ENCODE data around the gene DUSP5. TPM values are rescaled to one million over a fixed set of nuclear protein-coding genes. Genes with fewer than 3 reads are reported as not detected.

Gene DUSP5
- total and polyA plus RNA-seq, 2 of the 4 experiments (the other 2 are of a cell fraction): 42.1 to 48.1 TPM

DNA sequence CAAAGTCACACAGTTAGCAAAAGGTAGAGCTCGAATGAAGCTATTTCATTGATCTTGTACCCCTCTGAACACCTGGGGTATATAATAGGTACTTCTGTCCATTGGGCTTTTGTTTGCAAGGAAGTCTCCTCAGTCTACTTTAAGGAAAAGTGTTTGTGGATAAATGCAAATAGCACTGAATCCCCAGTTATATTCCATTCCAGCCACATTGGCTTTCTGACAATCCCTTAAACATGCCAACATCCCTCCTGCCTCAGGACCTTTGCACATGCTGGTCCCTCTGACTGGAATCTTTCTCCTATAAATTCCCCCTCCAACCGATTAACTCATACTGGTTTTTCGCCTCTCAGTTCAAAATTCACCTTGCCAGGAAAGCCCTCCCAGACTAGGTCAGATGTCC, 17.1 kb downstream of the DUSP5 start:
- no peak overlapping the region for H2AK5ac ChIP-seq (ENCODE audit: low read depth, low read length)
- H4K5ac ChIP-seq (ENCODE audit: low read depth, low read length): no peak overlapping the region
- H2BK15ac ChIP-seq (ENCODE audit: low read depth, low read length): no peak overlapping the region
- H3K4me2 ChIP-seq (ENCODE audit: low read depth, low read length): no peak overlapping the region
- no peak overlapping the region for H3K18ac ChIP-seq (ENCODE audit: low read depth, low read length)
- ATAC-seq (ENCODE audit: low read depth) (no peak), DNase-seq (no peak)
- H3K4me1 ChIP-seq (ENCODE audit: control insufficient read depth, insufficient read depth, low read length): peaks cover 16% of the 10 kb centered on the region
- peaks cover 25 to 51% of the 10 kb centered on the region in 2 experiments for H3K79me1 ChIP-seq (ENCODE audit: low read depth in 1 of 2, low read length in 2 of 2)
- TF ChIP-seq POLR2A (IDR thresholded peaks at IDR 0.05; ENCODE audit: low read depth, low read length): peak; percentile 68; the same call in 1 of the 2 replicates
- TF ChIP-seq, protein P1, sequence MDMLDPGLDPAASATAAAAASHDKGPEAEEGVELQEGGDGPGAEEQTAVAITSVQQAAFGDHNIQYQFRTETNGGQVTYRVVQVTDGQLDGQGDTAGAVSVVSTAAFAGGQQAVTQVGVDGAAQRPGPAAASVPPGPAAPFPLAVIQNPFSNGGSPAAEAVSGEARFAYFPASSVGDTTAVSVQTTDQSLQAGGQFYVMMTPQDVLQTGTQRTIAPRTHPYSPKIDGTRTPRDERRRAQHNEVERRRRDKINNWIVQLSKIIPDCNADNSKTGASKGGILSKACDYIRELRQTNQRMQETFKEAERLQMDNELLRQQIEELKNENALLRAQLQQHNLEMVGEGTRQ (IDR thresholded peaks at IDR 0.05; ENCODE audit: low read depth, low read length): no peak
- intact Hi-C loops (cut with micrococcal nuclease): no loop called here
- CTCF ChIA-PET: no interaction called here
- no peak overlapping the region for H2AK9ac ChIP-seq (replicated peaks; ENCODE audit: low read depth, low read length, poor library complexity)
- in situ Hi-C loops (cut with MboI; ENCODE audit: low sequenced_read_pairs): no loop called here
- peaks cover 14% of the 10 kb centered on the region for H4K20me1 ChIP-seq (ENCODE audit: insufficient read depth, low read length)
- H3K4me3 ChIP-seq (ENCODE audit: insufficient read depth, low read depth, low read length): no peak overlapping the region
- H4K8ac ChIP-seq (ENCODE audit: low read depth in 2 of 2, low read length in 2 of 2): no peak overlapping the region
- no peak overlapping the region for H3K9ac ChIP-seq (ENCODE audit: low read depth, low read length)
- no peak overlapping the region for H3K27ac ChIP-seq (ENCODE audit: insufficient read depth, low read length)
- POLR2A ChIA-PET (ENCODE audit: unreplicated experiment): no interaction called here
- H3K23ac ChIP-seq (ENCODE audit: low read depth, low read length): no peak overlapping the region
- peaks cover 26% of the 10 kb centered on the region for H3K9me1 ChIP-seq (ENCODE audit: insufficient read depth, low read length)
- H3K14ac ChIP-seq (replicated peaks; ENCODE audit: low read depth, low read length): no peak overlapping the region
- H2BK5ac ChIP-seq (ENCODE audit: low read depth, low read length, poor library complexity, severe bottlenecking): no peak overlapping the region
- no peak overlapping the region for H2BK120ac ChIP-seq (ENCODE audit: low read depth, low read length)
- dilution Hi-C loops (cut with HindIII; ENCODE audit: low sequenced_read_pairs, unreplicated experiment): no loop called here
- no peak overlapping the region for H3K56ac ChIP-seq (ENCODE audit: extremely low read depth, insufficient read depth, low read length)
- BruUV-seq (replicated peaks): no TSS peak
- WGBS, 2 experiments (ENCODE audit: extremely low coverage in 2 of 2, insufficient read length in 1 of 2): 100% methylated on average over 2 of the region's 3 CpGs; no CpG with 5 or more reads in 1 of the 2 experiments
- peaks cover 28% of the 10 kb centered on the region for H3K36me3 ChIP-seq (ENCODE audit: control insufficient read depth, insufficient read depth, low read length)
- H2AFZ ChIP-seq (replicated peaks; ENCODE audit: low read length, poor library complexity): no peak overlapping the region
- no peaks in the 10 kb centered on the region for H3K9me3 ChIP-seq (ENCODE audit: control insufficient read depth, insufficient read depth, low read length)
- no peak overlapping the region for H4K91ac ChIP-seq (ENCODE audit: insufficient read depth, low read depth, low read length)
- no peak overlapping the region for H2BK20ac ChIP-seq (ENCODE audit: low read depth, low read length)
- H3K4ac ChIP-seq (ENCODE audit: low read depth, low read length): no peak overlapping the region
- H3K27me3 ChIP-seq (ENCODE audit: control insufficient read depth, insufficient read depth, low read length): no peaks in the 10 kb centered on the region
